Activated CD8-positive, alpha-beta memory T cell treated with anti-CD3 and anti-CD28 coated beads for 48 hours (primary cell): ENCODE results near the gene UQCRC1.

ENCODE experiments used
- DNase-seq, 3 experiments: peaks; one replicate each; pipeline ENCODE4 v3.0.0-alpha.2; 2020; ENCODE audit warnings: low read depth in 2 of 3, low spot score in 2 of 3

UQCRC1 gene

GRCh38 chr3:48609088-48610005, at the start of gene UQCRC1:
Gene UQCRC1 (minus strand): TSS chr3:48609646. CDS start chr3:48609620, 26 bp downstream.
- peak; percentile 82 to 87 (median 86) for DNase-seq

GRCh38 chr3:48656841-48657281, 47.4 kb upstream of the UQCRC1 start:
- no peak for DNase-seq

DNA sequence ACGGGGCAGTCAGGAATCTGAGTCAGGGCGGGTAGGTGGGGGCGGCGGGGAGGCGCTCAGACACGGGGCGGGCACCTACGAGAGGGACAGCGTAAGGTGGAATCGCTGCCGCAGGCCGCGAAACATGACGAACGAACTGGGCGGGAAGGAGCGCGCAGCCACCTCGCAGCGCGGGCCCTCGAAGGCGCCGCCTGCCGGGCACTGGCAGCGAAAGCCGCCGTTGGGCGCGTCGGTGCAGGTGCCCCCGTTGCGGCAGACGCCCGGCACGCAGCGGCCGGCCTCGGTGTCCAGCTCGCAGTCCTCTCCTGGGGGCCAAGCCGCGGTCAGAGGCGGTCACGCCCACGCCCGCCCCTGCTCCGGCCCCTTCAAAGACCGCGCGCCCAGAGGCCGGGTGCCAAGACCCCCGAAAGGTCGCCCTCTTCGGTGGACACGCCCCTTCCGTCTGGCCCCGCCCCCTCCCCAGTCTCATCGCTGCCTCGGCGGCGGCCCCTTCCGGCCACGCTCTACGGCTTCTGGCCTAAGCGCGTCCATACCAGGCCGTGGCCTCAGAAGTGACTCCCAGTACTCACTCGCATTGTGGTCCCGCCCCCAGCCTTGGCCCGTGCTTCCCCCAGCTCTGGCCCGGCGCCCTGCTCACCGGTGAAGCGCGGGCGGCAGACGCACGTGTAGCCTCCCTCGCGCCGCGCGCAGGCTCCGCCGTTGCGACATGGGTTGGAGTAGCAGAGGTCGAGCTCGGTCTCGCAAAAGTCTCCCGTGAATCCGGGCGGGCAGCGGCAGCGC, 46.8 kb upstream of the UQCRC1 start:
- DNase-seq: peak; percentile 73 to 82 (median 75)

DNA sequence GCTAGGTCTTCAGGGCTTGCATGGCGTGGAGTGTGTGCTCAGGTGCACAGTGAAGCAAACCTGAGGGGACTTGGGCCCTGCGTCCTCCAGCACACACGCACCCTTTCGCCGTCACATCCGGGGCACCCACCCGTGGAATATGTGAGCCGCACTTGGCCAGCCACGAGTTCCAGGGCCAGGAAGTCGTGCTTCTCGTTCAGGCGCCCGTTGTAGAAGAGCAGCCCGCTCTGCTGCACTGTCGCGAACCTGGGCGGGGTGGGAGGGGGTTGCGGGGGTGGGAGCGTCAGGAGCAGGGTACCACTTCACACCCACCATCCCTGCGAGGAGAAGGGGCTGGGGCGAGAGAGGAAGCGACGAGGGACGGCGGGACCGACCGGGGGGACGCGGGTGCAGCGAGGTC, 46.2 kb upstream of the UQCRC1 start:
- DNase-seq: peak in 1 of 3 experiments; percentile 24

GRCh38 chr3:48655063-48655462, 45.6 kb upstream of the UQCRC1 start:
- no peak for DNase-seq

- no peak for DNase-seq
Measured at GRCh38 chr3:48652923-48653715, 43.7 kb upstream of the UQCRC1 start.

DNA sequence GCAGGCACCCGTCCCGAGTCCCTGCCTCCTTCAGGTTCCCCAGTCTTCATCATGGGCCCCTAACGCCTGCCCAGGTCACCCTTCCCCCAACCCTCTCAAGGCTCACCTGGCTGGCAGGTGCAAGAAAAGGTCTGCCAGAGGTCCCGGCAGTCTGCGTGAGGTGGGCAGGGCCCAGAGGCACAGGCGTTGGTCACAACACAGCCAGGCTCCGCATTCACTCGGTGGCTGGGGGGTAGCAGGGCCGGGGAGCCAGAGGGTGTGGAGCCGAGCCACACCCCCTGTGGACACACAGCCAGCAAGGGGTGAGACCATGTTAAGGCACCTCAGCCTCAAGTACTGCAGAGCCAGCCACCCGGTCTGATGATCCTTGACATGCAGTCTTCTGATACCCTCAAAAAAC, 42.3 kb upstream of the UQCRC1 start:
- no peak for DNase-seq

- DNase-seq: no peak
Measured at GRCh38 chr3:48650723-48651122, 41.3 kb upstream of the UQCRC1 start.

DNA sequence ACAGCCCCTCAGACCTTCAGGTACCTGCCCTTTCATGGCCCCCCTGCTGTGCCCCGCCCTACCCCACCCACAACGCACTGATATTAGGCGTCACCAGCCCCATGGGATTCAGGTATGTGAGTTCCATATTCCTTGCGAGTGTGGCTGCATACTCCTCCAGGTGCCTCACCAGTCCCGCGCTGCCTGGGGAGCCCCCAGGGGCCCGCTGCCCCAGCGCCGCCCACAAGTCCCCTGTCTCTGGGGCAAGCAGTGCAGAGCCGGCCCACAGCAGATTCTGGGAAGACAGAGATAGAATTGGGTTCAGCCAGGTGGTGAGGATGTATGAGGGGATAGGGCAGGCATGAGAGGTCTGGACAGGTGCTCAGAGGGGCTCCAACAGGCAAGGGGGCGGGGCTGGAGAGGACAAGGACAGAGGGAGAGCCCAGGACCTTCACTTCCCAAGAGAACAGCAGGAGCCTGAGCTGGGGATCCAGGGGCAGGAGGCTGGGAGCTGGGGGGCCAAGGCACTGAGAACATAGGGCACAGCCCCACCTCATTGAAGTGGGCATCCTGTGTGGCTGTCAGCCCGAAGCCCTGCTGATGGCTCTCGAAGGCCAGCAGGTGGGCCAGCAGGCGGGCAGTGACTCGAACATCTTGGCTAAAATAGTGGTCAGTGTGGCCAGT, 38.9 kb upstream of the UQCRC1 start:
- no peak for DNase-seq

GRCh38 chr3:48647714-48648113, 38.3 kb upstream of the UQCRC1 start:
- DNase-seq: no peak

DNA sequence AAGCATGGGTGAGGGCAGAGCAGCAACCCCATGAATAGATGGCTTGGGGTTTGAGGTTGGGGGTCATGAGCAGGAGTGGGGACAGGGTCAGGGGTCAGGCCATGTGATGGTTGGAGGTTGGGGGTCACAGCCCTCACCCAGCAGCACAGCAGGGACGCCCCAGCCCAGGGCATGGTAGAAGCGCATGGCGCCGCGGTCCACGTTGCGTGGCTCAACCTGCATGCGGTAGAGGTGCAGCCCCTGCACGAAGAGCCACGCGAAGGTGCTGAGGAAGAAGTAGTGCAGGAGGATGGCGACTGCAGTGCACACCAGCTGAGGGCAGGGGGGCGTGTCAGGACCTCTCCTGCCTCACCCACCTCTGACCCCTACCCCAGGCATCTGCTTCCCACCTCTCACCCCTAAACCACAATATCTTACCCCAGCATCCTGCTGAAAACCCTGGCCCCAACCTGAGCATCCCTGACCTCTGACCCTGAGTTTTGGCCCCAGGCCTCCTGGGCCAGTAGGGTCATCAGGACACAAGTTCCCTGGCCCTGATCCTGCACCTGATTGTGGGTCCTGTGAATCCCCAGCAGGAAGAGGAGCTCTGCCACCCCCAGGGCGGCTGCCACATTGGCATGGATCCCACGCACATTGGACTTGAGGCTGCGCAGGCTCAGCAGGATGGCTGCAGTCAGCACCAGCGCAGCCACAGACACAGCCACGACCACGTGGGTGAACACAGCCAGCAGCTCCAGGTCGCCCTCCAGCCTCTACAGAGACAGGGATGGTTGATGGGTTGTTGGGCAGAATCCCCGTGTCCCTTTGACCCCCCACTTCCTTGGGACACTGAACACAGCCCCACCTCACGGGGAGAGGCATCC, 35.7 kb upstream of the UQCRC1 start:
- no peak for DNase-seq

- DNase-seq: no peak
Measured at GRCh38 chr3:48642605-48643004, 33.2 kb upstream of the UQCRC1 start.

DNA sequence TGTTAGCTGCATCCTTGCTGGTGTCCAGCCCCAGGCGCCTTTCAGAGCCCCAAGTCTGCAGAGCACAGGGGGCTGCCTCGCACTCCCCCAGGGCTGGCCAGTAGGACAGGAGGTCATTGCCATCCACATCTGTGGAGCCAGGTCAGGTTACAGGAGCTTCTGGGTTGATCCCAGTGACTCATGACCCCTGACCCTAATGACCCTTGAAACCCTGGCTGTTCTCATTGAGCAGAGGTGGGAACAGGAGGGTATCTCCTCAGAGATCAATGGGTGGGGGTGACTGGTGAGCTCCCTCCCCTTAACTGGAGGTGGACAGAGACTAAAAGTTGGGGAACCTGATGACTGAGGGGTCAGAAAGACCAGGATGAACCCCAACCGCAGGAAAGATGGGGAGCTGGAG, 31.9 kb upstream of the UQCRC1 start:
- DNase-seq: no peak

GRCh38 chr3:48639944-48640606, 30.6 kb upstream of the UQCRC1 start:
- DNase-seq: no peak

DNA sequence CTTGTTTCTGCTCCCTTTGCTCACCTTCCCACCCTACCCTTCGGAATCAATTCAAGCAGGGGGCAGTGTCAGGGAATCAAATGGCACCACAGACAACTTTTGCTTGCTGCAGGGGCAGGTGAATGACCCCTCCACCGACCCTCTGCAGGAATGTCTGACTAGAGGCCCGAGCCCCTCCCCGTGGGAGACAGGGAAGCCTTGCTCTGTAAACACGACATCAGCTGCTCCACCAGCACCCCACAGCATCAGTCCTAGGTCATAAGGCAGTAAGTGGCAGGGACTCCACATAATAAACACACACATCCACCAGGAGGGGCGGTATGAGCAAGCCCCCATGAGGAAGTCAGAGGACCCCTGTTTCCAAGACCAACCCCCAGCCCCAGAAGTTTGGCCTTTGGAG, 27.9 kb upstream of the UQCRC1 start:
- no peak for DNase-seq

- no peak for DNase-seq
Measured at GRCh38 chr3:48636149-48636655, 26.8 kb upstream of the UQCRC1 start.

DNA sequence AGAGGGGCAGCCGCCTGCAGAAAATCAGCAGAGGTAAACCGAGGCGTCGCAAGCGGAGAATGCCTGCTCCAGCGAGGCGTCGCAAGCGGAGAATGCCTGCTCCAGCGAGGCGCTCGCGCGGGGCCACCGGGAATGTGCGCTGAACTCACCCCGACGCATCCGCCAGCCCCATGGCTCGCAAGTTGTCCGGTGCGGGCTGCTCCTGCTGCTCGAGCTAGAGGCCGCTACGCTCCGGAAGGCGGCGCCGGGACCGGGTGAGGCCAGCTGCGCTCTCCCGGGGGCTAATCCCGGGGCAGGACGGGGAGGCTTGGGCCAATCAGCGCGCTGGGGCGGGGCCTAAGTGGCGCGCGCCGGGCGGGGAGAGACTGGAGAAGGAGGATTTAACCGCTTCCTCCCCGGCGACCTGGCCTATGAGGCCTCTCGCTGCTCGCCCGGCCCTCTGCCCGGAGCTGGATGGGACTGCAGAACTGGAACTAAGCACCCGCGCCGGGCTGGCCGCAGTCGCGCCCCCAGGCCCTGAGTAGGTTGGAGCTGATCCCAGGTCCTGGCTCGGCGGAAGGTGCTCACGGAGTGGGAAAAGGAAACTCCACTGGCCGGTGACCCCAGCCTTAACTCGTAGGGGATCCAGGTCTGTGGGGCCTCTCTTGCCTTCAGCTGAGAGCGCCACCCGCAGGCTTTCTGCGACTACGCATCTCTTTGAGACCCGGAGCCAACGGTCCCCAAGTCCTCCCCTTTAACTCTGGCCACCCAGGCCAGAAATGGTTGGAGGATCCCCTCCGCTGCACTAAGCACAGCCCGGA, 26.0 kb upstream of the UQCRC1 start, which contains the start of gene SLC26A6:
TSS of gene SLC26A6 (minus strand) at position 240 of the 800 bp plus-strand sequence. CDS start at position 172, 68 bp downstream.
- peak; percentile 87 to 94 (median 89) for DNase-seq

GRCh38 chr3:48634661-48635221, 25.3 kb upstream of the UQCRC1 start:
- peak in 2 of 3 experiments; percentile 22 to 28 for DNase-seq
